H1 (cell line): ENCODE data around the gene RNF187. TPM values are rescaled to one million over a fixed set of nuclear protein-coding genes. Genes with fewer than 3 reads are reported as not detected.

ENCODE experiments used
- ASH2L ChIP-seq: fragments of 200-600, 300-600 bp; sonication (generic); IDR thresholded peaks from one replicate; pipeline ENCODE4 v1.7.1; 2017; ENCODE audit warnings: low read length
- BACH1 ChIP-seq: IDR thresholded peaks from 2 replicates; pipeline ENCODE4 v1.6.1; 2012; ENCODE audit warnings: low read length, improper control_type of control experiment
- CTBP2 ChIP-seq: IDR thresholded peaks from 2 replicates; pipeline ENCODE4 v1.7.0; 2011; ENCODE audit warnings: borderline replicate concordance, mild to moderate bottlenecking, moderate library complexity, mixed read lengths, low read length; ENCODE audit not compliant: insufficient read depth, insufficient read length
- CTCF ChIP-seq, 3 experiments: IDR thresholded peaks; 1 replicate in 2 of 3; 2 replicates in 1 of 3; pipeline versions ENCODE4 v1.5.1 to v1.6.1; 2011; ENCODE audit warnings: low read length in 3 of 3, mild to moderate bottlenecking in 3 of 3, inconsistent platforms in 2 of 3, low read depth in 1 of 3, moderate library complexity in 1 of 3; ENCODE audit not compliant: insufficient read depth in 1 of 3; ENCODE audit errors: control extremely low read depth in 1 of 3
- EGR1 ChIP-seq: IDR thresholded peaks from 2 replicates; pipeline ENCODE4 v1.6.1; 2011; ENCODE audit warnings: low read depth, low read length, borderline replicate concordance
- GTF2F1 ChIP-seq: IDR thresholded peaks from 2 replicates; pipeline ENCODE4 v1.6.1; 2012; ENCODE audit warnings: low read depth, low read length, improper control_type of control experiment, borderline replicate concordance
- KDM1A ChIP-seq: fragments of 200-600, 300-600 bp; sonication (generic); IDR thresholded peaks from 2 replicates; pipeline ENCODE4 v1.7.1; 2016; ENCODE audit warnings: mild to moderate bottlenecking, low read length, borderline replicate concordance
- NANOG ChIP-seq: IDR thresholded peaks from 2 replicates; pipeline ENCODE4 v1.6.1; 2011; ENCODE audit warnings: low read length, low read depth, mild to moderate bottlenecking, inconsistent platforms; ENCODE audit not compliant: insufficient read depth, poor library complexity, severe bottlenecking
- NRF1 ChIP-seq: IDR thresholded peaks from 2 replicates; pipeline ENCODE4 v1.6.1; 2011; ENCODE audit warnings: mild to moderate bottlenecking, low read depth, low read length, improper control_type of control experiment
- RAD21 ChIP-seq, 2 experiments: IDR thresholded peaks in 1 of 2; conservative IDR thresholded peaks in 1 of 2; 2 replicates each; pipeline ENCODE4 v1.6.1; 2011; ENCODE audit warnings: low read depth in 2 of 2, low read length in 2 of 2, improper control_type of control experiment in 1 of 2, inconsistent platforms in 1 of 2, mild to moderate bottlenecking in 1 of 2, moderate library complexity in 1 of 2
- RBBP5 ChIP-seq: IDR thresholded peaks from 2 replicates; pipeline ENCODE4 v1.7.1; 2012; ENCODE audit warnings: low read depth, mild to moderate bottlenecking, inconsistent platforms, low read length, moderate library complexity, borderline replicate concordance
- RFX5 ChIP-seq: IDR thresholded peaks from 2 replicates; pipeline ENCODE4 v1.6.1; 2011; ENCODE audit warnings: low read depth, low read length, improper control_type of control experiment, borderline replicate concordance
- SAP30 ChIP-seq: fragments of 300-600 bp; sonication (generic); IDR thresholded peaks from 2 replicates; pipeline ENCODE4 v1.7.1; 2012; ENCODE audit warnings: low read length, moderate library complexity, mild to moderate bottlenecking, inconsistent platforms; ENCODE audit not compliant: insufficient read depth, insufficient replicate concordance
- SIN3A ChIP-seq, 2 experiments: IDR thresholded peaks in 1 of 2; conservative IDR thresholded peaks in 1 of 2; 2 replicates each; pipeline ENCODE4 v1.6.1; 2011 to 2012; ENCODE audit warnings: low read length in 2 of 2, improper control_type of control experiment in 1 of 2, low read depth in 1 of 2, mild to moderate bottlenecking in 1 of 2
- SIX5 ChIP-seq: IDR thresholded peaks from 2 replicates; pipeline ENCODE4 v1.6.1; 2011; ENCODE audit warnings: mild to moderate bottlenecking, low read depth, low read length
- SP2 ChIP-seq: IDR thresholded peaks from 2 replicates; pipeline ENCODE4 v1.6.1; 2012; ENCODE audit warnings: mild to moderate bottlenecking, low read length, inconsistent platforms
- YY1 ChIP-seq: IDR thresholded peaks from 2 replicates; pipeline ENCODE4 v1.6.1; 2011; ENCODE audit warnings: low read depth, mild to moderate bottlenecking, low read length
- polyA plus RNA-seq, 7 experiments: library from polyadenylated mRNA; depleted of rRNA in 3 of 7; stranded (reverse) in 5 of 7; unstranded in 2 of 7; fragments of >200 nt in 5 of 7; fragments of 200-250 nt in 2 of 7; gene quantifications; 1 replicate in 5 of 7; 2 replicates in 1 of 7; 4 replicates in 1 of 7; pipeline versions ENCODE4 v1.2.1 to v1.2.3, GENCODE V29; 2011 to 2013; ENCODE audit warnings: missing spikeins in 2 of 7, mixed read lengths in 2 of 7
- total RNA-seq: library from RNA; stranded (reverse); fragmentation: NEBNext Ultra II Directional; extraction: Animal tissue kit (Norgen Biotek cat#: 25700); gene quantifications from 2 replicates; pipeline ENCODE4 v1.2.1, GENCODE V29; 2021
- TF ChIP-seq, protein P1 (sequence below): IDR thresholded peaks from 2 replicates; pipeline ENCODE4 v1.6.1; 2012; ENCODE audit warnings: inconsistent platforms
- TF ChIP-seq, protein P2 (sequence below): IDR thresholded peaks from 2 replicates; pipeline ENCODE4 v1.6.1; 2011; ENCODE audit warnings: low read length, improper control_type of control experiment

RNF187 gene
- total and polyA plus RNA-seq, 2 of the 8 experiments (the other 6 are each of a cell fraction or from before 2014, with no cell fraction given): 47.0 to 113 TPM

DNA sequence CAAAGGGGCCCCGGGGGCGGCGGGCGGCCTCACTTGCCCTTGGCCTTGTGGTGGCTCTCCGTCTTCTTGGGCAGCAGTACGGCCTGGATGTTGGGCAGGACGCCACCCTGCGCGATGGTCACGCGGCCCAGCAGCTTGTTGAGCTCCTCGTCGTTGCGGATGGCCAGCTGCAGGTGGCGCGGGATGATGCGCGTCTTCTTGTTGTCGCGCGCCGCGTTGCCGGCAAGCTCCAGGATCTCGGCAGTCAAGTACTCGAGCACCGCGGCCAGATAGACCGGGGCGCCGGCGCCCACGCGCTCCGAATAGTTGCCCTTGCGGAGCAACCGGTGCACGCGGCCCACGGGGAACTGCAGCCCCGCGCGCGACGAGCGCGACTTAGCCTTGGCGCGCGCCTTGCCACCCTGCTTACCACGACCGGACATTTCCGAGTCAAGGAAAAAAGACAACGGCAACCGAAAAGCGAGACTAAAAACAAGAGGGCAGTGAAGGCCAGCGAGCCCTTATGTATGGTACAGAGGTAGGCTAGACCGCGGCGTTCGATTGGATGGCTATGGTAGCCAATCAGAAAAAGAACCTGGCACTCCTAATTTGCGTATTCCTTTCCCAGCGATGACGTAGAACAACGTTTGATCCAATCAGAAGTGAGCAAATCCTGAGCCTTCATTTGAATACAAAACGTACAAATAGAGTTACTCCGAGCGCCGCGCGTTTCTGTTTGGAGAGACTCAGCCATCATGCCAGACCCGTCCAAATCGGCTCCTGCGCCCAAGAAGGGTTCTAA lies 29.6 kb upstream of the RNF187 start (continued):
- TF ChIP-seq GTF2F1 (peak; percentile 96; the same call in 1 of the 2 replicates), NANOG (peak; percentile 17), SIN3A (conservative IDR thresholded peaks at IDR 0.05 in 1 of 2, IDR thresholded peaks at IDR 0.05 in 1 of 2; ENCODE audit: low read depth in 1 of 2, low read length in 2 of 2) (peak; percentile 59 to 79; a peak in 3 of 4 replicates), NRF1 (no peak), SIX5 (no peak), RFX5 (no peak), SAP30 (no peak), CTCF (IDR thresholded peaks at IDR 0.05; ENCODE audit: control extremely low read depth in 1 of 3, insufficient read depth in 1 of 3, low read depth in 1 of 3, low read length in 3 of 3) (peak; percentile 38 to 54 (median 45)), YY1 (peak; percentile 57; the same call in 1 of the 2 replicates), KDM1A (peak; percentile 25; the same call in 1 of the 2 replicates), CTBP2 (peak; percentile 36), EGR1 (no peak), ASH2L (peak; percentile 89), SP2 (no peak), BACH1 (no peak), RAD21 (IDR thresholded peaks at IDR 0.05 in 1 of 2, conservative IDR thresholded peaks at IDR 0.05 in 1 of 2; ENCODE audit: low read depth in 2 of 2, low read length in 2 of 2) (peak in 1 of 2 experiments; percentile 43; a peak in 3 of 4 replicates), RBBP5 (no peak)
- TF ChIP-seq, protein P1, sequence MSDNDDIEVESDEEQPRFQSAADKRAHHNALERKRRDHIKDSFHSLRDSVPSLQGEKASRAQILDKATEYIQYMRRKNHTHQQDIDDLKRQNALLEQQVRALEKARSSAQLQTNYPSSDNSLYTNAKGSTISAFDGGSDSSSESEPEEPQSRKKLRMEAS: peak; percentile 80
- TF ChIP-seq, protein P2, sequence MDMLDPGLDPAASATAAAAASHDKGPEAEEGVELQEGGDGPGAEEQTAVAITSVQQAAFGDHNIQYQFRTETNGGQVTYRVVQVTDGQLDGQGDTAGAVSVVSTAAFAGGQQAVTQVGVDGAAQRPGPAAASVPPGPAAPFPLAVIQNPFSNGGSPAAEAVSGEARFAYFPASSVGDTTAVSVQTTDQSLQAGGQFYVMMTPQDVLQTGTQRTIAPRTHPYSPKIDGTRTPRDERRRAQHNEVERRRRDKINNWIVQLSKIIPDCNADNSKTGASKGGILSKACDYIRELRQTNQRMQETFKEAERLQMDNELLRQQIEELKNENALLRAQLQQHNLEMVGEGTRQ: no peak
